NCI-H226 (cell line): Measurements from ENCODE around the gene OSGEPL1.
A peak's percentile ranks its signal among the peaks of the same experiment; 100 is the strongest.
"Not testable (repeated sequence)": the region's sequence is repeated elsewhere in the genome, so short reads cannot be mapped to it uniquely, and the experiment has no call there.

Experiments used
- DNase-seq: peaks from one replicate; pipeline ENCODE4 v3.0.0-alpha.2; 2015

OSGEPL1 gene

GRCh38 chr2:189726849-189727248, 35.7 kb downstream of the OSGEPL1 start:
- no peak for DNase-seq

DNA sequence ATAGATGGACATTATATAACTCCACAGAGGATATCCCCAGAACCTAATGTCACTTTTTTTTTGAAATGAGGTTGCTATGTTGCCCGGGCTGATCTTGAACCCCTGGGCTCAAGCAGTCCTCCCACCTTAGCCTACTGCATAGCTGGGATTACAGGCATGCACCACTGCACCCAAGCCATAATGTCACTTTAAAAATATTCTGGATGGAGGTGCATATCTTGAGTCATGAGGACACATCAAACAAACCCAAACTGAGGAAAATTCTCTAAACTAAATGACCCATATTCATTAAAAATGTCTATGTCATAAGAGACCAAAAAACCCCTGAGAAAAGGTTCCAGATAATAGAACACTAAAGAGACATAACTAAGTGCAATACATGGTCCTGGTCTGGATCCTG, 36.3 kb downstream of the OSGEPL1 start:
- DNase-seq = no peak

GRCh38 chr2:189723192-189723591, 39.4 kb downstream of the OSGEPL1 start:
- no peak for DNase-seq

DNA sequence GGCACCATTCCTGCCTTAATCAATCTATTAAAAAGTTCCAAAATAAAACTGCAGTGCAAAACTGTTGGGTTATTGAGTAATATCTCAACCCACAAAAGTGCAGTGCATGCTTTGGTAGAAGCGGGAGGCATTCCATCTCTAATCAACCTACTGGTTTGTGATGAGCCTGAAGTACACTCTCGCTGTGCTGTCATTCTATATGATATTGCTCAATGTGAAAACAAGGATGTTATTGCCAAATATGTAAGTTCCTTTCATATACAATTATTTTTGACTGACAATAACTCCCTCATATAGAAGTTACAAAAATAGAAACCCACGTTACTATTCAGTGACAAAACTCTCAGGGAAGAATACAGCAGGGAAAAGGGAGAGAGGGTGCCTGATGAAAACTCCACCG, 43.0 kb downstream of the OSGEPL1 start:
- no peak for DNase-seq

GRCh38 chr2:189717593-189717992, 45.0 kb downstream of the OSGEPL1 start:
- not testable (repeated sequence) for DNase-seq

DNA sequence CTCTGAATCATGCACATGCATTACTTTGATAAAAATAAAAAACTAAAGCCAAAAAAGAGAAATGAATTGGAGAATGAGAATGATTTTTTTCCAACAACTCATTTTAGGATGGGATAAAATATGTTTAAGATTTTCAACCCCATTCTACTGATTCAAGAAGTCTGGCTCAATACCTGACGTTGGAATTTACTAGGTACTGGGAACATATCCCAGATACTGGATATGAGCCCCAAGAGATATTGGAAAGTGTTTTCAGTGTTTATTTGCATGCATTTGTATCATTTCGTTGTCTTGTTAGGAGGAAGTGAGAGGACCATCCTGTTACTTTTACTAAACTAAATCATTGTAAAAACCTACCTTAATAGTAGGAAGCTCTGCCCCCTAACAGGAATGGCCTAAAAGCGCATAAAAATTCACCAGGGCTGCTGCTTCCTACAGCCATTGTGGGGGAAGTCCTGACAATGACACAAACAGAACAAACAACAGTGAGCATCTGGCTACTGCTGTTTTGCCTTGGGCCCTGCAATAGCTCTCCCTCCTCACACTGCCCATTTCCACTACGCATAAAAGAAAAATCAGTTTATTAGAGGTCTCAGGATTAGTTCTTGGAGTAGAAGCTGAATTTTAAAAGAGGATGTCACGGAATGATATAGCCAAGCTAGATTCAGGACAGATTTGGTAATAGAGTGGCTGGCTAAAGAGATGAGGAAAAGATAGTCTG, 52.9 kb downstream of the OSGEPL1 start:
- no peak for DNase-seq

DNA sequence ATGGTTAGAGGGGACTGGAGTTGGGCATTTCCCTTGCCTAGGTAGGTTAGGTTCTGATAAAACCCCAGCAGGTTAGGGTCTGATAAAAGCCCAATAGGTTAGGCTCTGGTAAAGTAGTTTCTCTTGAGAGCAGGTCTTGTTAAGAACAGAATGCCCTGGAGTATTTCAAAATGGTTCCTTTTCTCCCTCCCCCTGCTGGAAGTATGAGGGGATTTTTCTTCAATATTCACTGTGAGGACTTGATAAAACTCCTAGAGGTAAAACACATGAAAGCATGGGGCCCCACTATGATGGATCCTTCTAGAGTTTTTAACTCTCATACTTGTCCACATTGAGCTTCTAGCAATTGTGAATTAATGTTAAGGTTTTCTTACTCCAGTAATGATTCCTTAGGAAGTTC, 60.5 kb downstream of the OSGEPL1 start:
- DNase-seq = no peak

GRCh38 chr2:189700681-189701080, 61.9 kb downstream of the OSGEPL1 start:
- no peak for DNase-seq

DNA sequence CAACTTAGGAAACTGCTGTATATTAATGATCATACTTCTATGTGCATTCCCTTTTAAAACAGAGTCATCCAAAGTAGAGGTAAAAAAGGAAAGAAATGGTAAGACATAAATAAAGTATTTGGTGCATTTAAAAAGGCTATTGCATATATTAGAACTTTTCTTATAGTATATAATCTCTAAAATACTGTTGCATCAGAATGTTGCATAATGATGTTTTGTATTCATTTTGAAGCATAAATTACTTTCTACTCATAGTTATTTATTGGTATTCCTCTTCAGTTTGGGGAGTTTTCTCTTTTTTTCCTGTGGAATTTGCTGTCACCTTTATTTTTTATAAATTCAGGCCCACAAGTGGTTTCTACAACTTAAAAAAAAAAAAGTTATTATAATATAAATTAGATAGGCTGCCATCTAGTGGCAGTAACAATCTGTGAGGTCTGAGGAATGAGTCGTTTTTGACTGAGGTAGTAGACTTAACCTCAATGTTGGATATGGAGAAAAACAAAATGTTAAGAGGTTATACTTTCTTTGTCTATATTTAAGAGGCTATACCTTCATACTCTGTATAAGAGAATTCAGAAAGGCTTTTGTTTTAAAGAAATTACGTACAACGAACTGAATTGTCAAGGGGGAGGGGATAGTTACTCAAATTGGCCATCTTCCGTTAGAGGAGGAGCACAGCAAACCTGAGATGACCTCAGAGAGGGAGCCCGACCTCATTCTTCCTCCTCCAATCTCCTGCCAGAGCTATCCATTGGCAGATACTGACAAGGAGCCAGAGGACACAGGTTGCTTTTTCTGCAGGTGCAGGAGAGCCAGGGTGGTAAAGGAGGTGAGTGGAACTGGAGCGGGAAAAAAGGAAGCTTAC, 64.3 kb downstream of the OSGEPL1 start:
- peak; percentile 20 for DNase-seq
